ENCODE data around the gene PAK5. TPM values are rescaled to one million over a fixed set of nuclear protein-coding genes. Genes with fewer than 3 reads are reported as not detected.

The PAK5 gene
- total RNA-seq, 4 donors from 2014 or later: not detected

DNA sequence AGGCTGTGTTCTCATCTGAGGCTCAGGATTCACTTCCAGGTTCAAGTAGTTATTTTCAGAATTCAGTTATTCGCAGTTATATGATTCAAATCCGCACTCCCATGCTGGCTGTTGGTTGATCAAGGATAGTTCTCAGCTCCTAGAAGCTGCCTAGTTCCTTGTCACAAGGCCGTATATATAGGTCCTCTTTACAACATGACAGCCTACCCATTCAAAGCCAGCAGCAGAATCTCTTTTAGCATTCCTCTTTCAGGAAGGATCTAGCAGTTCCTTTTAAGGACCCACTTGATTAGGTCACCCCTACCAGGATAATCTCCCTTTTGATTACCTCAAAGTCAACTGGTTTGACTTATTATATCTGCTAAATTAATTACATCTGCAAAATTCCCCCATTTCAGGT, 348.2 kb downstream of the PAK5 start:
- no peak for TF ChIP-seq POLR2A (IDR thresholded peaks at IDR 0.05)
- TF ChIP-seq, protein P1, sequence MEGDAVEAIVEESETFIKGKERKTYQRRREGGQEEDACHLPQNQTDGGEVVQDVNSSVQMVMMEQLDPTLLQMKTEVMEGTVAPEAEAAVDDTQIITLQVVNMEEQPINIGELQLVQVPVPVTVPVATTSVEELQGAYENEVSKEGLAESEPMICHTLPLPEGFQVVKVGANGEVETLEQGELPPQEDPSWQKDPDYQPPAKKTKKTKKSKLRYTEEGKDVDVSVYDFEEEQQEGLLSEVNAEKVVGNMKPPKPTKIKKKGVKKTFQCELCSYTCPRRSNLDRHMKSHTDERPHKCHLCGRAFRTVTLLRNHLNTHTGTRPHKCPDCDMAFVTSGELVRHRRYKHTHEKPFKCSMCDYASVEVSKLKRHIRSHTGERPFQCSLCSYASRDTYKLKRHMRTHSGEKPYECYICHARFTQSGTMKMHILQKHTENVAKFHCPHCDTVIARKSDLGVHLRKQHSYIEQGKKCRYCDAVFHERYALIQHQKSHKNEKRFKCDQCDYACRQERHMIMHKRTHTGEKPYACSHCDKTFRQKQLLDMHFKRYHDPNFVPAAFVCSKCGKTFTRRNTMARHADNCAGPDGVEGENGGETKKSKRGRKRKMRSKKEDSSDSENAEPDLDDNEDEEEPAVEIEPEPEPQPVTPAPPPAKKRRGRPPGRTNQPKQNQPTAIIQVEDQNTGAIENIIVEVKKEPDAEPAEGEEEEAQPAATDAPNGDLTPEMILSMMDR (IDR thresholded peaks at IDR 0.05): no peak
- H3K27me3 ChIP-seq: no peaks in the 10 kb centered on the region
- no peaks in the 10 kb centered on the region for H3K9me3 ChIP-seq
- DNase-seq: no peak
- no peak overlapping the region for H3K4me3 ChIP-seq
- H3K36me3 ChIP-seq: no peaks in the 10 kb centered on the region
- H3K27ac ChIP-seq: no peak overlapping the region
- H3K4me1 ChIP-seq: no peaks in the 10 kb centered on the region

DNA sequence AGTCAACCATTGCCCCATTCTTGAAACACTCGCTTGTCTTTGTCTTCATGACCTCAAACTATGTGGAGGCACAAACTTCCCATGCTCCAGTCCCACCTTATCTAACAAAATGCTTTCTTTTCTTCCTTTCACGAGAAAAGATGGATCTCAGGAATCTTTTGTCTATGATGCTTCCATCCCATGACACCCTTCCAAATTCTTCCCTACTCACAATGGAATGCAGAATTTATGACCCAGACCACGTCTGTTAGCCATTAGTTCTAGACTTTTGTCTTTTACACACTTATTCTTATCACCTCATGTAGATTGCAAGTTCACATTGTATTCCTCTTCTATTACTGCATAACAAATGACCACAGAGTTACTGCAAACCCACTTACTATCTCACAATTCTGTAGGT, 348.7 kb downstream of the PAK5 start:
- no peaks in the 10 kb centered on the region for H3K4me1 ChIP-seq
- no peaks in the 10 kb centered on the region for H3K36me3 ChIP-seq
- H3K27me3 ChIP-seq: no peaks in the 10 kb centered on the region
- H3K27ac ChIP-seq: no peak overlapping the region
- TF ChIP-seq, protein P1 (IDR thresholded peaks at IDR 0.05): no peak
- no peak for TF ChIP-seq POLR2A (IDR thresholded peaks at IDR 0.05)
- DNase-seq: no peak
- no peaks in the 10 kb centered on the region for H3K9me3 ChIP-seq
- H3K4me3 ChIP-seq: no peak overlapping the region

DNA sequence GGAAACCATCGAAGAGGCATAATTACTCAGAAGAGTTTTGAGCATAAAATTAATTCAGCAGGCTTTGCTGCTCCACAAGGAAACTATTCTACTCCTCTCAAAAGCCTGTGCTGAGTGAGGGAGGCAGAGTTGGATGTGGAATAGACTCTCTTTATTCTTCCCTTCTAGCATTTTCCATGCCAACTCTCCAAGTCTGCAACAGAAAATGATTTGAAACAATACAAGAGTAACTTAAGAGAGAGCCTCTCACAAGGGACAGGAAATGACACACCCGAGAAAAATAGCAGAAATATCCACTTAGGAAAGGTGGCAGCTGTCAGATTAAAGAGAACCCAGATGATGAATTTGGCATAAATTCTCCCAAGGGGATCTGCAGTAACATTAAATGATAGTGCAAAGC, 350.8 kb downstream of the PAK5 start:
- Histone ChIP-seq H3K36me3 (no peaks in the 10 kb centered on the region), H3K9me3 (no peaks in the 10 kb centered on the region), H3K4me3 (no peak overlapping the region), H3K4me1 (no peaks in the 10 kb centered on the region), H3K27ac (no peak overlapping the region), H3K27me3 (no peaks in the 10 kb centered on the region)
- no peak for DNase-seq
- TF ChIP-seq POLR2A (IDR thresholded peaks at IDR 0.05): no peak
- TF ChIP-seq, protein P1 (IDR thresholded peaks at IDR 0.05): no peak

Other genes with a start within 250 kb of the PAK5 start
- 10 to 100 TPM in 1 of 4 donors, 1 to 10 TPM in 3; 3.3 to 10.2 (median 4.4) TPM for gene ANKEF1, start 195.9 kb upstream of the PAK5 start, total RNA-seq

All from Peyer's patch (tissue), 4 donors.